Liver (tissue), 9 donors: Measurements from ENCODE around the gene JPH3. TPM values are rescaled to one million over a fixed set of nuclear protein-coding genes. Genes with fewer than 3 reads are reported as not detected.

ENCODE experiments used
- DNase-seq: peaks from one replicate; pipeline ENCODE4 v3.0.0-alpha.2; 2017; ENCODE audit warnings: low spot score
- H3K27ac ChIP-seq, 2 donors: one replicate each; pipeline ENCODE4 v1.7.0; 2013; ENCODE audit warnings: inconsistent platforms in 2 of 2, low read length in 2 of 2, control low read depth in 1 of 2, low read depth in 1 of 2, mild to moderate bottlenecking in 1 of 2
- H3K27me3 ChIP-seq, 4 donors: one replicate each; pipeline versions ENCODE4 v1.6.1 to v1.7.0; 2013; ENCODE audit warnings: low read length in 3 of 4, inconsistent platforms in 1 of 4, mild to moderate bottlenecking in 1 of 4, moderate library complexity in 1 of 4; ENCODE audit not compliant: control insufficient read depth in 4 of 4, insufficient read depth in 4 of 4
- H3K36me3 ChIP-seq, 4 donors: one replicate each; pipeline versions ENCODE4 v1.6.1 to v1.7.0; 2013; ENCODE audit warnings: low read length in 3 of 4, mild to moderate bottlenecking in 3 of 4, low read depth in 1 of 4, moderate library complexity in 1 of 4; ENCODE audit not compliant: control insufficient read depth in 4 of 4, insufficient read depth in 3 of 4
- H3K4me1 ChIP-seq, 4 donors: one replicate each; pipeline versions ENCODE4 v1.6.1 to v1.7.0; 2013; ENCODE audit warnings: low read length in 3 of 4, mild to moderate bottlenecking in 3 of 4, moderate library complexity in 1 of 4; ENCODE audit not compliant: control insufficient read depth in 4 of 4, insufficient read depth in 4 of 4
- H3K4me3 ChIP-seq, 3 donors: one replicate each; pipeline versions ENCODE4 v1.6.1 to v1.7.0; 2013; ENCODE audit warnings: low read length in 3 of 3, control low read depth in 1 of 3, low read depth in 1 of 3, mild to moderate bottlenecking in 1 of 3
- H3K9ac ChIP-seq, 2 donors: one replicate each; pipeline ENCODE4 v1.7.0; 2013; ENCODE audit warnings: low read length in 2 of 2, mild to moderate bottlenecking in 2 of 2, moderate library complexity in 2 of 2, control low read depth in 1 of 2, low read depth in 1 of 2
- H3K9me3 ChIP-seq, 4 donors: one replicate each; pipeline versions ENCODE4 v1.6.1 to v1.7.0; 2013; ENCODE audit warnings: low read length in 3 of 4; ENCODE audit not compliant: control insufficient read depth in 4 of 4
- ATF3 ChIP-seq: IDR thresholded peaks from 2 replicates; pipeline ENCODE4 v1.6.1; 2016; ENCODE audit warnings: antibody characterized with exemption
- CTCF ChIP-seq: fragments of 150-350 bp; IDR thresholded peaks from 2 replicates; pipeline ENCODE4 v1.5.1; 2017; ENCODE audit warnings: improper control_type of control experiment, low read depth, low read length; ENCODE audit not compliant: missing input control
- EGR1 ChIP-seq, 2 donors: IDR thresholded peaks; 2 replicates each; pipeline ENCODE4 v1.6.1; 2016 to 2018; ENCODE audit warnings: antibody characterized with exemption in 2 of 2, low read depth in 2 of 2
- FOXA1 ChIP-seq: IDR thresholded peaks from 2 replicates; pipeline ENCODE4 v1.6.1; 2016; ENCODE audit warnings: antibody characterized with exemption
- FOXA2 ChIP-seq: IDR thresholded peaks from 2 replicates; pipeline ENCODE4 v1.6.1; 2016; ENCODE audit warnings: antibody characterized with exemption
- GABPA ChIP-seq, 2 donors: IDR thresholded peaks in 1 of 2; conservative IDR thresholded peaks in 1 of 2; 2 replicates each; pipeline ENCODE4 v1.6.1; 2016; ENCODE audit warnings: antibody characterized with exemption in 2 of 2, mild to moderate bottlenecking in 1 of 2, moderate library complexity in 1 of 2
- HNF4A ChIP-seq, 2 donors: conservative IDR thresholded peaks; 2 replicates each; pipeline ENCODE4 v1.6.1; 2016; ENCODE audit warnings: antibody characterized with exemption in 2 of 2, mild to moderate bottlenecking in 2 of 2
- HNF4G ChIP-seq: IDR thresholded peaks from 2 replicates; pipeline ENCODE4 v1.6.1; 2016; ENCODE audit warnings: antibody characterized with exemption
- JUND ChIP-seq, 2 donors: IDR thresholded peaks; 2 replicates each; pipeline ENCODE4 v1.6.1; 2016; ENCODE audit warnings: antibody characterized with exemption in 2 of 2
- MAX ChIP-seq: IDR thresholded peaks from 2 replicates; pipeline ENCODE4 v1.6.1; 2016; ENCODE audit warnings: antibody characterized with exemption
- NR2F2 ChIP-seq: IDR thresholded peaks from 2 replicates; pipeline ENCODE4 v1.6.1; 2016; ENCODE audit warnings: antibody characterized with exemption
- RAD21 ChIP-seq, 2 donors: IDR thresholded peaks; 2 replicates each; pipeline ENCODE4 v1.6.1; 2016; ENCODE audit warnings: antibody characterized with exemption in 2 of 2, mild to moderate bottlenecking in 2 of 2
- REST ChIP-seq: IDR thresholded peaks from 2 replicates; pipeline ENCODE4 v1.6.1; 2016; ENCODE audit warnings: antibody characterized with exemption, mild to moderate bottlenecking
- RXRA ChIP-seq, 2 donors: IDR thresholded peaks; 2 replicates each; pipeline ENCODE4 v1.6.1; 2017 to 2018; ENCODE audit warnings: antibody characterized with exemption in 2 of 2, mild to moderate bottlenecking in 1 of 2
- SP1 ChIP-seq: IDR thresholded peaks from 2 replicates; pipeline ENCODE4 v1.6.1; 2018; ENCODE audit warnings: antibody characterized with exemption, mild to moderate bottlenecking
- TAF1 ChIP-seq: conservative IDR thresholded peaks from 2 replicates; pipeline ENCODE4 v1.6.1; 2016; ENCODE audit warnings: antibody characterized with exemption, mild to moderate bottlenecking
- YY1 ChIP-seq: IDR thresholded peaks from 2 replicates; pipeline ENCODE4 v1.6.1; 2016; ENCODE audit warnings: antibody characterized with exemption, mild to moderate bottlenecking
- ZBTB33 ChIP-seq: IDR thresholded peaks from 2 replicates; pipeline ENCODE4 v1.6.1; 2016; ENCODE audit warnings: antibody characterized with exemption
- WGBS: extraction: QIAGEN DNeasy Blood & Tissue Kit; methylation state at CpG from one replicate; pipeline ENCODE4 v1.1.7; 2013; 5-methylcytosine and 5-hydroxymethylcytosine counted together
- polyA plus RNA-seq, 2 donors: library from polyadenylated mRNA; stranded (reverse) in 1 of 2; unstranded in 1 of 2; fragments of 200-250 nt in 1 of 2; fragments of >200 nt in 1 of 2; fragmentation: Nextera tagmentation in 1 of 2; extraction: Ambion mirVana in 1 of 2; gene quantifications; one replicate each; pipeline versions ENCODE4 v1.2.1 to v1.2.3, GENCODE V29; 2013 to 2015
- total RNA-seq, 2 donors: library from RNA; depleted of rRNA; stranded (reverse); fragments of >200 nt; gene quantifications; one replicate each; pipeline ENCODE4 v1.2.3, GENCODE V29; 2014
- donor health status: healthy.
- donor health status: healthy.
- donor health status: healthy.
- donor health status: healthy.
- donor health status: healthy.

JPH3 gene
- total and polyA plus RNA-seq, 4 donors = under 0.01 to 0.09 (median 0.04) TPM

GRCh38 chr16:87729266-87729954 is 127.1 kb downstream of the JPH3 start (continued):
- no peak for TF ChIP-seq HNF4A (conservative IDR thresholded peaks at IDR 0.05)
- TF ChIP-seq FOXA2 = no peak
- no peak for TF ChIP-seq YY1
- TF ChIP-seq TAF1 = no peak
- no peak for TF ChIP-seq HNF4G
- TF ChIP-seq GABPA (IDR thresholded peaks at IDR 0.05 in 1 of 2, conservative IDR thresholded peaks at IDR 0.05 in 1 of 2) = no peak
- TF ChIP-seq FOXA1 = no peak
- no peak for TF ChIP-seq CTCF
- TF ChIP-seq MAX = no peak

- Histone ChIP-seq H3K9ac (no peak overlapping the region), H3K27ac (no peak overlapping the region), H3K27me3 (no peaks in the 10 kb centered on the region), H3K36me3 (peaks cover 5 to 27% (median 15%) of the 10 kb centered on the region in 4 donors), H3K9me3 (no peaks in the 10 kb centered on the region), H3K4me3 (no peak overlapping the region), H3K4me1 (no peaks in the 10 kb centered on the region)
- 98% methylated on average over 13 of the region's 13 CpGs for WGBS
- DNase-seq = no peak
- TF ChIP-seq REST (no peak), RAD21 (IDR thresholded peaks at IDR 0.05) (no peak), EGR1 (IDR thresholded peaks at IDR 0.05; ENCODE audit: low read depth in 2 of 2) (no peak), FOXA2 (no peak), CTCF (no peak), ZBTB33 (no peak), SP1 (no peak), YY1 (no peak), JUND (IDR thresholded peaks at IDR 0.05) (no peak), ATF3 (no peak), FOXA1 (no peak), HNF4G (no peak), TAF1 (no peak), RXRA (IDR thresholded peaks at IDR 0.05) (no peak), MAX (no peak), HNF4A (conservative IDR thresholded peaks at IDR 0.05) (no peak), NR2F2 (no peak)
These were observed 129.3 kb downstream of the JPH3 start for GRCh38 chr16:87731607-87732006.
